SH-SY5Y (cell line): ENCODE data around the gene STAT1.

Experiments used
- GATA2 ChIP-seq: IDR thresholded peaks from 2 replicates; pipeline ENCODE4 v1.6.1; 2011; ENCODE audit warnings: mild to moderate bottlenecking, low read depth, low read length
- GATA3 ChIP-seq: IDR thresholded peaks from 2 replicates; pipeline ENCODE4 v1.6.1; 2011; ENCODE audit warnings: low read depth, mild to moderate bottlenecking, low read length, moderate library complexity

DNA sequence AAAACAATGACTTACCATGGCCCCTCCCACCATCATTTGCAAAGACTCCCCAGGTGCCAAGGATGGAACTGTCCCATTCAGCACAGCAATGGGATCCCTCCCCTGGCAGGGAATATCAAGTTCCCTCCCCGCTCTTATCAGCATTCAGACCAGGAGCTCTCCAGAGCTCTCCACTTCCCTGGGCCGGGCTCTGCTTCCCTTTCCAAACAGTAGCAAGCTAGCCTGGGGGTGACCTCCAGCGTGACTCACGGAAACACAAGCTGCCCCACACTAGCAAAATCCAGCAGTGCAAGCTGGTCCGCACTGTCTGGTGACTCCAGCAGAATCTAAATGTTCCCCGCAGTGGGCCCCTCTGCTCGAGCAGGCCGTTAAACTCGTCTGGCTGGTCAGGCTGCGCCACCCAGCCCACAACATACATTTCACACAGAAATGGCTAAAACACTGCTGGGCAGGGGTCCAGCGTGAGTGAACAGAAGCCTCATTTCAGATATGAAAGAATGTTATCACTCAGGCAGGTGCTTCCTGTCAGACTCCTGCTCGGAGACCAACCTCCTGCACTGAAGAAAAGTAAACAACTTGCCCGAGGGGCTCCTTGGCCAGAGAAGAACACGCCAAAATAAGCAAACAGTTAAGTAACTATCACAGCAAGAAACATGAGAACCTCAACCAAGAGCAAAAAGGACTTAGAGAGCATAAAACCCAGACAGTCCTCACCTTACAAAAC lies 33.9 kb downstream of the STAT1 start:
- TF ChIP-seq GATA3 (no peak), GATA2 (peak; percentile 62)
